HG03066 (cell line): ENCODE measurements around the gene ACTA1.
"Not testable (repeated sequence)": the region's sequence is repeated elsewhere in the genome, so short reads cannot be mapped to it uniquely, and the experiment has no call there.

Experiments
- ATAC-seq: cut with Tn5 transposase; IDR thresholded peaks from one replicate; pipeline ENCODE4 v1.9.1; 2021; ENCODE audit warnings: low read depth; ENCODE audit not compliant: unreplicated experiment

ACTA1 gene

GRCh38 chr1:229434005-229434640 is at the start of gene ACTA1:
ACTA1 (minus strand) TSS chr1:229434094; CDS start chr1:229433115, 979 bp downstream.
- no peak for ATAC-seq

GRCh38 chr1:229482511-229482910 is 48.6 kb upstream of the ACTA1 start:
- no peak for ATAC-seq

- no peak for ATAC-seq
These were observed 46.6 kb upstream of the ACTA1 start for GRCh38 chr1:229480495-229480894.

GRCh38 chr1:229479660-229480399 is 45.9 kb upstream of the ACTA1 start:
- ATAC-seq, result peak; percentile 75

- ATAC-seq, result peak; percentile 69
These were observed 45.0 kb upstream of the ACTA1 start for GRCh38 chr1:229478852-229479251.

GRCh38 chr1:229475859-229476258 is 42.0 kb upstream of the ACTA1 start:
- ATAC-seq, result not testable (repeated sequence)

GRCh38 chr1:229474509-229474908 is 40.6 kb upstream of the ACTA1 start:
- no peak for ATAC-seq

GRCh38 chr1:229471175-229471574 is 37.3 kb upstream of the ACTA1 start:
- no peak for ATAC-seq

GRCh38 chr1:229470406-229471043 is 36.6 kb upstream of the ACTA1 start:
- no peak for ATAC-seq

GRCh38 chr1:229466887-229467286 is 33.0 kb upstream of the ACTA1 start:
- no peak for ATAC-seq

GRCh38 chr1:229464672-229465071 is 30.8 kb upstream of the ACTA1 start:
- ATAC-seq, result no peak

- ATAC-seq, result no peak
These were observed 27.3 kb upstream of the ACTA1 start for GRCh38 chr1:229461032-229461668.

GRCh38 chr1:229459815-229460214 is 25.9 kb upstream of the ACTA1 start:
- no peak for ATAC-seq

GRCh38 chr1:229457436-229457835 is 23.5 kb upstream of the ACTA1 start:
- no peak for ATAC-seq

- ATAC-seq, result no peak
These were observed 22.1 kb upstream of the ACTA1 start for GRCh38 chr1:229456016-229456415.

GRCh38 chr1:229454056-229454455 is 20.2 kb upstream of the ACTA1 start:
- ATAC-seq, result no peak

- no peak for ATAC-seq
These were observed 19.3 kb upstream of the ACTA1 start for GRCh38 chr1:229452956-229453801.

- ATAC-seq, result no peak
These were observed 15.0 kb upstream of the ACTA1 start for GRCh38 chr1:229448845-229449244.

GRCh38 chr1:229448354-229448753 is 14.5 kb upstream of the ACTA1 start:
- no peak for ATAC-seq

- no peak for ATAC-seq
These were observed 13.9 kb upstream of the ACTA1 start for GRCh38 chr1:229447809-229448252.
